NCI-H2107 treated with DMSO at 0.1 percent for 48 hours (cell line): ENCODE data around the gene TMEM41B.
"Not testable (repeated sequence)": the region's sequence is repeated elsewhere in the genome, so short reads cannot be mapped to it uniquely, and the experiment has no call there.

Experiments used
- DNase-seq: peaks from one replicate; lab custom pipeline; 2025; ENCODE audit not compliant: unreplicated experiment; lab: John Stamatoyannopoulos, UW

The TMEM41B gene

GRCh38 chr11:9314291-9315077, at the start of gene TMEM41B:
Gene TMEM41B, minus strand, starts transcription at chr11:9314593. Its CDS starts 152 bp downstream, at chr11:9314441.
- peak; percentile 95 for DNase-seq

- DNase-seq = no peak
Measured at GRCh38 chr11:9362393-9362863, 48.0 kb upstream of the TMEM41B start.

GRCh38 chr11:9360862-9361622, 46.6 kb upstream of the TMEM41B start:
- not testable (repeated sequence) for DNase-seq

GRCh38 chr11:9357041-9357440, 42.6 kb upstream of the TMEM41B start:
- DNase-seq = no peak

GRCh38 chr11:9351321-9351881, 37.0 kb upstream of the TMEM41B start:
- no peak for DNase-seq

GRCh38 chr11:9347779-9348178, 33.4 kb upstream of the TMEM41B start:
- not testable (repeated sequence) for DNase-seq

GRCh38 chr11:9347100-9347499, 32.7 kb upstream of the TMEM41B start:
- DNase-seq = no peak

GRCh38 chr11:9344061-9344680, 29.8 kb upstream of the TMEM41B start:
- no peak for DNase-seq

GRCh38 chr11:9341638-9342178, 27.3 kb upstream of the TMEM41B start:
- DNase-seq = no peak

- no peak for DNase-seq
Measured at GRCh38 chr11:9332655-9333054, 18.3 kb upstream of the TMEM41B start.

- no peak for DNase-seq
Measured at GRCh38 chr11:9330387-9331384, 16.3 kb upstream of the TMEM41B start.

- DNase-seq = no peak
Measured at GRCh38 chr11:9320047-9320446, 5.7 kb upstream of the TMEM41B start.

- DNase-seq = not testable (repeated sequence)
Measured at GRCh38 chr11:9319377-9320001, 5.1 kb upstream of the TMEM41B start.

- not testable (repeated sequence) for DNase-seq
Measured at GRCh38 chr11:9318442-9319376, 4.3 kb upstream of the TMEM41B start.

GRCh38 chr11:9316334-9316733, 1.9 kb upstream of the TMEM41B start:
- no peak for DNase-seq

- peak; percentile 45 for DNase-seq
Measured at GRCh38 chr11:9315078-9315688, 790 bp upstream of the TMEM41B start.

- peak; percentile 13 for DNase-seq
Measured at GRCh38 chr11:9313648-9314290, 624 bp downstream of the TMEM41B start.
